ENCODE data around the gene SACM1L. TPM values are rescaled to one million over a fixed set of nuclear protein-coding genes. Genes with fewer than 3 reads are reported as not detected.

Gene SACM1L
- total and polyA plus RNA-seq, 2 of the 8 experiments (the other 6 are each of a cell fraction or from before 2014, with no cell fraction given) = 20.1 to 61.0 TPM

DNA sequence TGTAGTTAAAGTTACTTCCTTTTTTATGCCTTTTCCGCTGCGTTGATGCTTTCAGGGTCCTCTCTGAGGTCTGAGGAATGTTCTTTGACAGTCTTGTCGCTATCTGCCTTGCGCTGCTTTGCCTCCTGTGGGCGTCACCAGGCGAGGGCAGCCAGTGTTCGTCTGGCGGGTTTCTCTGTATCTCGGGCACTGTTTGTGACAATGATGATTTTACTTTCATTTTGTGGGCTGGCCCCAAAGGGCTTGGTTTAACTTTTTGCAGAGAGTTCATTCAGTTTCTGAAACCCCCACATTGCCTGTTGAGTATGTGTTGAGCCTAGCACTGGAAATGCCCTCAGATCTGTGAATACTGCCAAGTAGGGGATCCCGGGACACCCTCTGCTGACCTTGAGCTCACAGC, 24.6 kb upstream of the SACM1L start:
- CTCF ChIA-PET (ENCODE audit: partially characterized antibody) = interaction anchor here (0.9 to 6.0 kb wide), 14 partner anchors 9 to 621 kb away, joined by 3 to 36 read pairs (median 4); no protein-coding TSS in a partner anchor
- TF ChIP-seq, protein P1, sequence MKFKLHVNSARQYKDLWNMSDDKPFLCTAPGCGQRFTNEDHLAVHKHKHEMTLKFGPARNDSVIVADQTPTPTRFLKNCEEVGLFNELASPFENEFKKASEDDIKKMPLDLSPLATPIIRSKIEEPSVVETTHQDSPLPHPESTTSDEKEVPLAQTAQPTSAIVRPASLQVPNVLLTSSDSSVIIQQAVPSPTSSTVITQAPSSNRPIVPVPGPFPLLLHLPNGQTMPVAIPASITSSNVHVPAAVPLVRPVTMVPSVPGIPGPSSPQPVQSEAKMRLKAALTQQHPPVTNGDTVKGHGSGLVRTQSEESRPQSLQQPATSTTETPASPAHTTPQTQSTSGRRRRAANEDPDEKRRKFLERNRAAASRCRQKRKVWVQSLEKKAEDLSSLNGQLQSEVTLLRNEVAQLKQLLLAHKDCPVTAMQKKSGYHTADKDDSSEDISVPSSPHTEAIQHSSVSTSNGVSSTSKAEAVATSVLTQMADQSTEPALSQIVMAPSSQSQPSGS (IDR thresholded peaks at IDR 0.05; ENCODE audit: low read length) = no peak
- TF ChIP-seq EZH2 (IDR thresholded peaks at IDR 0.05; ENCODE audit: low read depth, low read length, severe bottlenecking) (no peak), RXRA (IDR thresholded peaks at IDR 0.05; ENCODE audit: insufficient read depth, low read depth, low read length) (no peak), CBX5 (IDR thresholded peaks at IDR 0.05; ENCODE audit: low read depth, low read length) (no peak), CREB1 (IDR thresholded peaks at IDR 0.05) (no peak)

More for the DNA sequence above, 24.6 kb upstream of the SACM1L start:
- 90% methylated on average over 10 of the region's 10 CpGs; no CpG with 5 or more reads in 1 of the 2 experiments for WGBS, 2 experiments (ENCODE audit: extremely low coverage in 1 of 2, insufficient coverage in 1 of 2, insufficient read length in 1 of 2, insufficient replicate concordance in 2 of 2, low coverage in 1 of 2, low lambda C conversion rate in 2 of 2, missing lambda C conversion rate in 1 of 2)
- H3K4ac ChIP-seq (replicated peaks; ENCODE audit: insufficient read length, low read depth, low read length) = no peak overlapping the region
- no peaks in the 10 kb centered on the region for H3K4me1 ChIP-seq (replicated peaks in 1 of 4; ENCODE audit: control insufficient read depth in 3 of 4, insufficient read depth in 4 of 4, low read length in 3 of 4)
- H3K27ac ChIP-seq (ENCODE audit: low read depth, low read length) = no peak overlapping the region
- H2BK15ac ChIP-seq (ENCODE audit: low read length) = no peak overlapping the region
- H3K79me2 ChIP-seq (ENCODE audit: control insufficient read depth in 1 of 2, insufficient read depth in 2 of 2, low read length in 2 of 2) = no peaks in the 10 kb centered on the region
- H3K79me1 ChIP-seq (ENCODE audit: low read depth, low read length) = no peaks in the 10 kb centered on the region
- H3K23me2 ChIP-seq (ENCODE audit: low read depth, low read length) = no peaks in the 10 kb centered on the region
- no peak overlapping the region for H2BK12ac ChIP-seq (ENCODE audit: low read depth, low read length)
- no peak overlapping the region for H2BK120ac ChIP-seq (replicated peaks; ENCODE audit: low read depth, low read length)
- H4K20me1 ChIP-seq (replicated peaks in 1 of 2; ENCODE audit: control insufficient read depth in 1 of 2, insufficient read depth in 2 of 2, low read length in 2 of 2) = no peaks in the 10 kb centered on the region
- H2AFZ ChIP-seq (ENCODE audit: low read length) = no peak overlapping the region
- POLR2A ChIA-PET (ENCODE audit: partially characterized antibody) = no interaction called here
- no peak overlapping the region for H4K5ac ChIP-seq (ENCODE audit: insufficient read length, low read depth, low read length)
- H4K91ac ChIP-seq (replicated peaks; ENCODE audit: insufficient read length, low read length) = no peak overlapping the region
- H3K9me3 ChIP-seq (ENCODE audit: insufficient read depth in 2 of 2, low read depth in 1 of 2, low read length in 1 of 2) = peaks cover 0 to 2% of the 10 kb centered on the region in 2 experiments; a peak in 1 of 4 replicates
- H3K36me3 ChIP-seq (ENCODE audit: control insufficient read depth in 2 of 4, insufficient read depth in 4 of 4, low read length in 3 of 4) = peaks cover 2 to 17% (median 4%) of the 10 kb centered on the region in 4 experiments; a peak in 5 of 8 replicates
- no peak overlapping the region for H2AK5ac ChIP-seq (ENCODE audit: low read depth, low read length)
- no peak overlapping the region for H3K4me2 ChIP-seq (ENCODE audit: insufficient read depth in 1 of 2, low read depth in 2 of 2, low read length in 2 of 2)
- no peak for FAIRE-seq
- H3K18ac ChIP-seq (ENCODE audit: extremely low read depth, low read length) = no peak overlapping the region
- H3K27me3 ChIP-seq (replicated peaks in 1 of 4; ENCODE audit: control insufficient read depth in 3 of 4, extremely low read depth in 1 of 4, insufficient read depth in 3 of 4, low read length in 3 of 4) = no peaks in the 10 kb centered on the region
- no peak overlapping the region for H3K4me3 ChIP-seq (ENCODE audit: extremely low read depth in 1 of 4, insufficient read depth in 2 of 4, low read depth in 3 of 4, low read length in 4 of 4)
- no peak overlapping the region for H2BK5ac ChIP-seq (ENCODE audit: low read depth, low read length)
- H4K8ac ChIP-seq (ENCODE audit: extremely low read depth, insufficient read depth, low read length) = no peak overlapping the region
- DNase-seq (ENCODE audit: low read depth in 1 of 2, low spot score in 2 of 2) = no peak
- no peak overlapping the region for H3K23ac ChIP-seq (ENCODE audit: insufficient read length)
- H3K9ac ChIP-seq (replicated peaks in 1 of 4; ENCODE audit: extremely low read depth in 1 of 4, low read depth in 3 of 4, low read length in 3 of 4) = no peak overlapping the region
- no peak overlapping the region for H3K56ac ChIP-seq (replicated peaks; ENCODE audit: insufficient read length, low read depth, low read length)
- H3K14ac ChIP-seq (ENCODE audit: insufficient read length) = no peak overlapping the region
- no peak overlapping the region for H2BK20ac ChIP-seq (ENCODE audit: low read length)

Measured in H1 (cell line).